ENCODE measurements around the gene DNAJC8.

Gene DNAJC8

GRCh38 chr1:28256197-28256827 lies 23.5 kb upstream of the DNAJC8 start:
- intact Hi-C loops (cut with DNase I) = loop anchor here (10.0 kb wide), 1 partner anchor 328 kb away; no protein-coding TSS in a partner anchor
- DNase-seq = no peak

- no peak for DNase-seq
These were observed 17.1 kb upstream of the DNAJC8 start for GRCh38 chr1:28249866-28250295.

GRCh38 chr1:28249013-28249865 lies 16.4 kb upstream of the DNAJC8 start:
- DNase-seq = peak in 2 of 10 donors; percentile 19 to 80
- intact Hi-C loops (cut with DNase I) = loop anchor here (5.0 to 10.0 kb wide), 3 partner anchors 78 to 353 kb away; partner anchors contain the start of genes MED18 and PHACTR4

More at GRCh38 chr1:28249866-28250295, 17.1 kb upstream of the DNAJC8 start:
- intact Hi-C loops (cut with DNase I) = loop anchor here (5.0 to 10.0 kb wide), 4 partner anchors 77 to 352 kb away; partner anchors contain the start of genes MED18 and PHACTR4

GRCh38 chr1:28248273-28249012 lies 15.6 kb upstream of the DNAJC8 start:
- intact Hi-C loops (cut with DNase I) = loop anchor here (5.0 to 10.0 kb wide), 3 partner anchors 79 to 354 kb away; partner anchors contain the start of genes MED18 and PHACTR4
- peak; percentile 66 to 95 (median 82) for DNase-seq

GRCh38 chr1:28247612-28248272 lies 14.9 kb upstream of the DNAJC8 start:
- intact Hi-C loops (cut with DNase I) = loop anchor here (2.0 to 10.0 kb wide), 4 partner anchors 15 to 355 kb away; partner anchors contain the start of genes DNAJC8, MED18 and PHACTR4
- DNase-seq = no peak

GRCh38 chr1:28246427-28246832 lies 13.6 kb upstream of the DNAJC8 start:
- intact Hi-C loops (cut with DNase I) = loop anchor here (2.0 to 10.0 kb wide), 4 partner anchors 14 to 356 kb away; partner anchors contain the start of genes DNAJC8, MED18 and PHACTR4
- no peak for DNase-seq

GRCh38 chr1:28244549-28245251 lies 11.9 kb upstream of the DNAJC8 start:
- intact Hi-C loops (cut with DNase I) = loop anchor here (5.0 to 10.0 kb wide), 3 partner anchors 83 to 358 kb away; partner anchors contain the start of genes MED18 and PHACTR4
- no peak for DNase-seq

- intact Hi-C loops (cut with DNase I) = loop anchor here (10.0 kb wide), 1 partner anchor 121 kb away; the partner anchor contains the start of gene PHACTR4
- DNase-seq = no peak
These were observed 11.0 kb upstream of the DNAJC8 start for GRCh38 chr1:28243685-28244311.

- intact Hi-C loops (cut with DNase I) = loop anchor here (10.0 kb wide), 1 partner anchor 123 kb away; the partner anchor contains the start of gene PHACTR4
- DNase-seq = no peak
These were observed 8.9 kb upstream of the DNAJC8 start for GRCh38 chr1:28241638-28242241.

- intact Hi-C loops (cut with DNase I) = loop anchor here (10.0 kb wide), 1 partner anchor 125 kb away; the partner anchor contains the start of gene PHACTR4
- DNase-seq = no peak
These were observed 7.2 kb upstream of the DNAJC8 start for GRCh38 chr1:28240024-28240423.

GRCh38 chr1:28239004-28239403 lies 6.2 kb upstream of the DNAJC8 start:
- no peak for DNase-seq
- intact Hi-C loops (cut with DNase I) = no loop called here

- intact Hi-C loops (cut with DNase I) = no loop called here
- peak in 2 of 10 donors; percentile 12 to 80 for DNase-seq
These were observed 4.0 kb upstream of the DNAJC8 start for GRCh38 chr1:28236656-28237322.

GRCh38 chr1:28235755-28236655 lies 3.2 kb upstream of the DNAJC8 start, which contains the start of gene ATP5IF1:
ATP5IF1 (plus strand) TSS chr1:28236124; CDS start chr1:28236184, 60 bp downstream.
- peak; percentile 96 to 100 (median 99) for DNase-seq
- intact Hi-C loops (cut with DNase I) = no loop called here

- intact Hi-C loops (cut with DNase I) = loop anchor here (2.0 kb wide), 1 partner anchor 14 kb away; no protein-coding TSS in a partner anchor
- no peak for DNase-seq
These were observed 406 bp upstream of the DNAJC8 start for GRCh38 chr1:28233264-28233606.

- intact Hi-C loops (cut with DNase I) = no loop called here
- no peak for DNase-seq
These were observed 2.8 kb downstream of the DNAJC8 start for GRCh38 chr1:28229996-28230395.

- DNase-seq = no peak
- intact Hi-C loops (cut with DNase I) = no loop called here
These were observed 3.7 kb downstream of the DNAJC8 start for GRCh38 chr1:28229089-28229488.
